ENCODE data around the gene VSTM4.

VSTM4 gene

GRCh38 chr10:48970046-48970445 lies 145.3 kb downstream of the VSTM4 start:
- no peak for DNase-seq (ENCODE audit: low read depth in 2 of 2)

GRCh38 chr10:48968036-48968435 lies 147.3 kb downstream of the VSTM4 start:
- no peak for DNase-seq (ENCODE audit: low read depth in 2 of 2)

- DNase-seq (ENCODE audit: low read depth in 2 of 2) = no peak
These were observed 149.9 kb downstream of the VSTM4 start for GRCh38 chr10:48965460-48965859.

Measured in stimulated activated CD4-positive, alpha-beta T cell treated with anti-CD3 and anti-CD28 coated beads, Interleukin-1b, Interleukin-23, amount 100 ng/mL, for 1 hour (primary cell).